HG02840 (cell line): ENCODE results near the gene TBCEL.

Experiments
- ATAC-seq: cut with Tn5 transposase; IDR thresholded peaks from one replicate; pipeline ENCODE4 v1.9.1; 2021; ENCODE audit warnings: mild to moderate bottlenecking, moderate library complexity, moderate number of reproducible peaks; ENCODE audit not compliant: unreplicated experiment, low FRiP score

The TBCEL gene

GRCh38 chr11:121131656-121132055 lies 107.8 kb downstream of the TBCEL start:
- no peak for ATAC-seq

- no peak for ATAC-seq
These were observed 108.5 kb downstream of the TBCEL start for GRCh38 chr11:121132211-121132976.

- no peak for ATAC-seq
These were observed 110.9 kb downstream of the TBCEL start for GRCh38 chr11:121134741-121135312.

GRCh38 chr11:121137005-121137404 lies 113.1 kb downstream of the TBCEL start:
- ATAC-seq, result no peak

GRCh38 chr11:121138259-121138658 lies 114.4 kb downstream of the TBCEL start:
- ATAC-seq, result no peak

GRCh38 chr11:121140369-121140768 lies 116.5 kb downstream of the TBCEL start:
- ATAC-seq, result no peak
